Lower leg skin (tissue), 4 donors: ENCODE measurements around the gene OVOL2. TPM values are rescaled to one million over a fixed set of nuclear protein-coding genes. Genes with fewer than 3 reads are reported as not detected.
A peak's percentile ranks its signal among the peaks of the same experiment; 100 is the strongest.

Source experiments
- DNase-seq, 2 donors: peaks; one replicate each; pipeline ENCODE4 v3.0.0-alpha.2; 2019; ENCODE audit warnings: low spot score in 2 of 2
- H3K4me3 ChIP-seq: fragments of 200-600 bp; sonication (generic); 2 replicates; pipeline ENCODE4 v1.5.1; 2017; ENCODE audit warnings: mild to moderate bottlenecking, low read depth; ENCODE audit not compliant: poor library complexity, severe bottlenecking
- POLR2A ChIP-seq, 2 donors: fragments of 450-650 bp; IDR thresholded peaks; one replicate each; pipeline ENCODE4 v1.6.1; 2016 to 2017; ENCODE audit warnings: antibody characterized with exemption in 2 of 2, mild to moderate bottlenecking in 1 of 2, moderate library complexity in 1 of 2
- WGBS, 2 donors: methylation state at CpG; one replicate each; pipeline ENCODE4 v1.1.5; 2018; 5-methylcytosine and 5-hydroxymethylcytosine counted together
- intact Hi-C: fragments of 100-400 bp; cut with DNase I; formaldehyde crosslinking; loops from one replicate; pipeline ENCODE4 v1.15.0; 2023; ENCODE audit warnings: low total_unique reads
- total RNA-seq, 4 donors: library from RNA; depleted of rRNA; stranded (reverse); fragments of >200 nt; gene quantifications; one replicate each; pipeline ENCODE4 v1.1.0, GENCODE V29; 2016
- TF ChIP-seq, protein P1 (sequence below), 3 donors: fragments of 450-650 bp; IDR thresholded peaks; one replicate each; pipeline ENCODE4 v1.5.1; 2016; ENCODE audit warnings: antibody characterized with exemption in 3 of 3, mild to moderate bottlenecking in 3 of 3, moderate library complexity in 2 of 3

The OVOL2 gene
- total RNA-seq, 4 donors from 2014 or later, result 22.9 to 46.6 (median 31.4) TPM

DNA sequence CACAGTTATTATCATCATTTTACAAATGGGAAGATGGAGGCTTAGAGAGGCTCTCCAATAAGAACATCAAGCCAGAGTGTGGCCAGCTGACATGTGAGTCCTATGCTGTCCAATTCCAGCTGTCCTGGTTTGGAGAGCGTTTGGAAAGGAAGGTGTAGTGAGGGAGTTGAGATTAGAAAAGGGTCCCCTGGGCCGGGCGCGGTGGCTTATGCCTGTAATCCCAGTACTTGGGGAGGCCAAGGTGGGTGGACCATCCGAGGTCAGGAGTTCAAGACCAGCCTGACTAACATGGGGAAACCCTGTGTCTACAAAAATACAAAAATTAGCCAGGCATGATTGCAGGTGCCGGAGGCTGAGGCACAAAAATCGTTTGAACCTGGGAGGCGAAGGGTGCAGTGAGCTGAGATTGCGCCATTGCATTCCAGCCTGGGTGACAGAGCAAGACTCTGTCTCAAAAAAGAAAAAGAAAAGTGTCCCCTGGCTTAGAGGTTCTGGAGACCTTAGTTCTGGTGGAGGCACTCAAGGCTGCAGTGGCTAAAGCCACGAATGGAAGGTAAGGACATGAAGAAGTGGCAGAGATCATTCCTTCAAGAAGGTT is 22.1 kb upstream of the OVOL2 start:
- 83 to 88% methylated on average over 10 of the region's 10 CpGs for WGBS, 2 donors
- intact Hi-C loops, result no loop called here
- DNase-seq, result peak in 1 of 2 donors; percentile 65
- H3K4me3 ChIP-seq, result no peak overlapping the region
- TF ChIP-seq, protein P1, sequence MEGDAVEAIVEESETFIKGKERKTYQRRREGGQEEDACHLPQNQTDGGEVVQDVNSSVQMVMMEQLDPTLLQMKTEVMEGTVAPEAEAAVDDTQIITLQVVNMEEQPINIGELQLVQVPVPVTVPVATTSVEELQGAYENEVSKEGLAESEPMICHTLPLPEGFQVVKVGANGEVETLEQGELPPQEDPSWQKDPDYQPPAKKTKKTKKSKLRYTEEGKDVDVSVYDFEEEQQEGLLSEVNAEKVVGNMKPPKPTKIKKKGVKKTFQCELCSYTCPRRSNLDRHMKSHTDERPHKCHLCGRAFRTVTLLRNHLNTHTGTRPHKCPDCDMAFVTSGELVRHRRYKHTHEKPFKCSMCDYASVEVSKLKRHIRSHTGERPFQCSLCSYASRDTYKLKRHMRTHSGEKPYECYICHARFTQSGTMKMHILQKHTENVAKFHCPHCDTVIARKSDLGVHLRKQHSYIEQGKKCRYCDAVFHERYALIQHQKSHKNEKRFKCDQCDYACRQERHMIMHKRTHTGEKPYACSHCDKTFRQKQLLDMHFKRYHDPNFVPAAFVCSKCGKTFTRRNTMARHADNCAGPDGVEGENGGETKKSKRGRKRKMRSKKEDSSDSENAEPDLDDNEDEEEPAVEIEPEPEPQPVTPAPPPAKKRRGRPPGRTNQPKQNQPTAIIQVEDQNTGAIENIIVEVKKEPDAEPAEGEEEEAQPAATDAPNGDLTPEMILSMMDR (IDR thresholded peaks at IDR 0.05), result no peak
- TF ChIP-seq POLR2A (IDR thresholded peaks at IDR 0.05), result no peak

DNA sequence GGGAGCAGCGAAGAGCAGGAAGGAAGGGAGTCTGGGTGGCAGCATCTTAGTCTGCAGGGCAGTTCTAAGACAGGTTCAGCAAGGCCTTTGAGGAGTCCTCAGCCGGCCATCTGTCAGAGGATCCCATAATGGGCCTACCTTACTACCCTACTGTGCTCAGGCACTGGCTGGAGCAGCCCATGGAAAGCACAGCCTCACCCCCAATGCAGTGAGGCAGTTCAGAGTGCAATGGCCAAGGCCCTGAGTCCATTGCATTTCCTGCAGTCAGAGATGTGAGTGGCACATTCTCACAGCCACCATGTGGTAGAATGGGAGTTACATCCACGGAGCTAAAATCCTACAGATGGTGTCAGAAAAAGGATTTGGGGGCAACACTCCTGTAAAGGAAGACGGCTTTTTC is 19.4 kb upstream of the OVOL2 start:
- 65 to 82% methylated on average over 4 of the region's 4 CpGs for WGBS, 2 donors
- peak in 1 of 2 donors; percentile 20 for DNase-seq
- intact Hi-C loops, result no loop called here
- no peak overlapping the region for H3K4me3 ChIP-seq
- TF ChIP-seq POLR2A (IDR thresholded peaks at IDR 0.05), result no peak
- TF ChIP-seq, protein P1 (IDR thresholded peaks at IDR 0.05), result no peak

DNA sequence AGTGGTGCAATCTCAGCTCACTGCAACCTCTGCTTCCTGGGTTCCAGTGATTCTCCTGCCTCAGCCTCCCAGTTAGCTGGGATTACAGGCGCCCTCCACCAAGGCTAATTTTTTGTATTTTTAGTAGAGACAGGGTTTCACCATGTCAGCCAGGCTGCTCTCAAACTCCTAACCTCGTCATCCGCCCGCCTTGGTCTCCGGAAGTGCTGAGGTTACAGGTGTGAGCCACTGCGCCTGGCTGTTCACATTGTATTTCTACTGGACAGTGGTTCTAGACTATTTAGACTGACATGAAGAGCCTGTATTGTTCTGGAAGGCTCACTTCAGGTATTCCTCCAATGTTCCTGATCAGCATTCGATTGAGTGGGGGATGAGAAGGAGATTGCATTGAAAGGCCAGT is 14.8 kb upstream of the OVOL2 start:
- no peak overlapping the region for H3K4me3 ChIP-seq
- intact Hi-C loops, result no loop called here
- peak in 1 of 2 donors; percentile 63 for DNase-seq
- TF ChIP-seq, protein P1 (IDR thresholded peaks at IDR 0.05), result no peak
- TF ChIP-seq POLR2A (IDR thresholded peaks at IDR 0.05), result no peak
- 93 to 97% methylated on average over 7 of the region's 7 CpGs for WGBS, 2 donors

DNA sequence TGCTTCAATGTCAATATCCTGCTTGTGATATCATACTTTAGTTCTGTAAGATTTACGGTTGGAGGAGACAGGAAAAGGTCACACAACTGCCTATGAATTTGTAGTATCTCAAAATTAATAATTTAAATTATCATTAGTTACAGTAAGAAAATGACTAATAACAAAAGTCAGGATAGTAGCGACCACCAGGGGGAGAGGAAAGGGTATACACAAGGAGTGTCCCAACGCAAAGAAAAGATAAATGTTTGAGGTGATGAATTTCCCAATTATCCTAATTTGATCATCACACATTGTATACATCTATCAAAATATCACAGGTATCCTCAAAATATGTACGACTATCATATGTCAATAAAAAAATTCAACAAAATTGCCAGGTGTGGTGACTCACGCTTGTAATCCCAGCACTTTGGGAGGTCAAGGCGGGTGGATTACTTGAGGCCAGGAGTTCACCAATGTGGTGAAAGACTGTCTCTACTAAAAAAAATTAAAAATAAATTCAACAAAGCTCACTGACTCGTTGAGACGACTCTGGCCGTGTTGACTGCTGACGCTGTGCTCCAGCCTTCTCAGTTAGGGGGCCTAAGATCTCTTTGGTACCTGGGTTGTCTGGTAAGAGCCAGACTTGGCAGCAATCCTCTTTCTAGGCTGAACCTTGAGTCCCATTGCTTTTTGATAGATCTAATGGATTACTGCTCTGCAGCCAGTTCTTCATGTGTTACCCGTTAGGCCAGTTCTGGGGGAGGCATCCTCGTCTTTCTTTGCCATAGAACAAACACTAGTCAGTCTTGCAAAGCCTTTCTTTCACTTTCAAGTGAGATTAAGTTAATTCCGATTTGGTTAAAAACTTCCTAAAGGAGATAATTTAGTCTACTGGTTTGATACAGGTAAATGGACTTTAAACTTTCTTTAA is 9.0 kb upstream of the OVOL2 start:
- DNase-seq, result peak in 1 of 2 donors; percentile 60
- 66 to 74% methylated on average over 13 of the region's 13 CpGs for WGBS, 2 donors

DNA sequence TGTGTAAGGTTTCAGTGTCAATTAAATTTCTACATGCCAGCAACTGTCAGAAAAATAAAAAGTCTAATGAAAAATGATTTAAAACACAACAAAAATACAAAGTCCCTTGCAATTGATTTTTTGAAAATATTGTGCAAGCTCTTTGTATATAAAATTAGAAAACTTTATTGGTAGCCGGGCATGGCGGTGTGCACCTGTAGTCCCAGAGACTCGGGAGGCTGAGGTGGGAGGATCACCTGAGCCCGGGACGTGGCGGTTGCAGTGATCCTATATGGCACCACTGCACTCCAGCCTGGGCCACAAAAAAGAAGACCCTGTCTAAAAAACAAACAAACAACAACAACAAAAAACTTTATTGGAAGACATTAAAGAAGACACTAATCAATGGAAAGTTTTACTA is 6.0 kb upstream of the OVOL2 start:
- H3K4me3 ChIP-seq, result no peak overlapping the region
- DNase-seq, result peak in 1 of 2 donors; percentile 64
- no peak for TF ChIP-seq POLR2A (IDR thresholded peaks at IDR 0.05)
- TF ChIP-seq, protein P1 (IDR thresholded peaks at IDR 0.05), result no peak
- intact Hi-C loops, result no loop called here
- WGBS, 2 donors, result 92 to 97% methylated on average over 6 of the region's 6 CpGs

More for the DNA sequence above, 9.0 kb upstream of the OVOL2 start:
- TF ChIP-seq, protein P1 (IDR thresholded peaks at IDR 0.05), result no peak
- no peak for TF ChIP-seq POLR2A (IDR thresholded peaks at IDR 0.05)
- intact Hi-C loops, result no loop called here
- no peak overlapping the region for H3K4me3 ChIP-seq
